GM18909 (cell line): ENCODE results near the gene MEMO1.
"Not testable (repeated sequence)": the region's sequence is repeated elsewhere in the genome, so short reads cannot be mapped to it uniquely, and the experiment has no call there.

Source experiments
- ATAC-seq: cut with Tn5 transposase; IDR thresholded peaks from one replicate; pipeline ENCODE4 v1.9.1; 2021; ENCODE audit warnings: mild to moderate bottlenecking; ENCODE audit not compliant: unreplicated experiment, poor library complexity

MEMO1 gene

GRCh38 chr2:31859959-31860358 lies 150.8 kb downstream of the MEMO1 start:
- no peak for ATAC-seq

- ATAC-seq: no peak
Observed at GRCh38 chr2:31853521-31853920, 157.3 kb downstream of the MEMO1 start.

- not testable (repeated sequence) for ATAC-seq
Observed at GRCh38 chr2:31842150-31842549, 168.7 kb downstream of the MEMO1 start.

DNA sequence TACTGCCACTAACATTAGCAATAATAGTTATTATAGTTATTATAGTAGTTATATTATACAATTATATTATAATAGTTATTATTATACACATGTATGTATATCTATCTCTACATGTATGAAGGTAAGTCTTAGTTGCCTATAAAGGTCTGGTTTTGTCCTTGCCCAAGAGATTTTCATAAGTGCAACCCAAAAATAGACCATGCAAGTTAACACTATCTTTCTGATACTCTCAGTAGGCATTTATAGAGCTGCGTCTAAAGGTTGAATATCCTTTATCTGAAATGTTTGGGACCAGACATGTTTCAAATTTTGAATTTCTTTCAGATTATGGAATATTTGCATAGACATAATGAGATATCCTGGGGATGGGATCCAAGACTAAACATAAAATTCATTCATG lies 175.4 kb downstream of the MEMO1 start:
- no peak for ATAC-seq

DNA sequence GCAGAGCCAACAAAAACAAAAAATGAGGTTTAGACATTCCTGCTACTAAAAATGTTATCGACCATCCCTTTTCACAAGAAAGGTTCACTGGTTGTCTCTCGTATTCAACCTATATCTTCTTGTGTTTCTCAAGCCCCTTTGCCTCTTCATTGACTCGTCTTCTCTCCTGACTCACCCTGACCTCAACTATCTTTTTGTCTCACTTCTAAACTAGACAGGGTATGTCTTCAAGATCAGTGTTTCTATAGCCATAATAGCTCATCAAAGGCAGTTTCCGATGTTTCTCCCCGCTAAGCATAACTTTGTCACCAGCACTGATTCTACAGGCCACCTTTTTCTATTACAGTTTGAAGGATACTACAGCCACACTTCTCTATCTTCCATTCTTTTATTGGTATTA lies 178.4 kb downstream of the MEMO1 start:
- ATAC-seq: no peak

DNA sequence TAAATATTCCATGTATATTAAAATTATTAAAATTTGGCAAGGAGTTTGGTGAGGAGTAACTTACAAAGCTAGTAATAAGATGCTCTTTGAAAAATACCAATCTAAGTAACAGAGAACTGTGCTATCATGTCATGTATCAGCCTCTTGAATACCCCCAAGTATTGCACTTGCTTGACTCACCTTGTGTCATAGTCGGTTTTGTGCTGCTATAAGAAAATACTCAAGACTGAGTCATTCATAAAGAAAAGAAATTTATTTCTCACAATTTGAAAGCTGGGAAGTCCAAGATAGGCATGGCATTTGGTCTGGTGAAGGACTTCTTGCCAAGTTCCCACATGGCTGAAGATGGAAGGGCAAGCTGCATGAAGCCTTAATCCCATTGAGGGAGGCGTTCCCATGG lies 179.2 kb downstream of the MEMO1 start:
- no peak for ATAC-seq

DNA sequence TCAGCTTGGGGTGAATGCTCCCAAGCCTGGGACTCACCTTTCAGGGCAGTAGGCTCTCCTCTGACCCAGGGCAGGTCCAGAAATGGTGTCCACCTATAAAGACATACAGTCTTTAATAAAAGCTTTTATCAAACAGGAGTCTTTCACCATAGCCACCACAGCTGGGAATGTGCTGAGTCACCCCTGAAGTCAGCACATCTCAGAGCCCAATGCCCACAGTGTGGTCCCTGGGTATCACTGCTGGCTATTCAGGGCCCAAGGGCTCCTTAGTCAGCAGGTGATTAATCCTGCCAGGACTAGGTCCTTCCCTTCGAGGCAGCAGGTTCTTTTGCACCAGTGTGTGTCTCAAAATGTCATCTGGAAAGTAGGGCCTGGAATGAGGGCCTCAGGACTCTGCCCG lies 181.9 kb downstream of the MEMO1 start:
- ATAC-seq: no peak

DNA sequence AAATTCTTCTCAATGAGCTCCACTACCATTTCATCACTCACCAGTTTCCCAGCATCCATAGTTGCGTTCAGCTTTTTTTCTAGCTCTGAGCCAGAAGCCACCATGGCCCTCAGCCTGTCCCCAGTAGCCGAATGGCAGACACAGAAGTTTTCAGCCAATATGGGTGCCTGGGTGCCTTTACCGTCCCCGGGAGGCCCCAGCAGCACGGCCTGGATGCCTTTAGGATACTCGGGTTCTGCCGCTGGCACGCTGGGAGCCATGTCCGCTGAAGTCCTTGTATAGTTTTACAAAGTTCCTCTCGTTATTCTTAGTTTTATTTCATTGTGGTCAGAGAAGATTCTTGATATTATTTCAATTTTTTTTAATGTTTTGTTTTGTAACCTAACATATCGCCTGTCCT lies 187.2 kb downstream of the MEMO1 start:
- no peak for ATAC-seq

GRCh38 chr2:31822587-31822986 lies 188.2 kb downstream of the MEMO1 start:
- no peak for ATAC-seq
